Fibroblast of mammary gland (primary cell): ENCODE data around the gene SCAPER.
A peak's percentile ranks its signal among the peaks of the same experiment; 100 is the strongest.

Experiments
- DNase-seq: peaks from one replicate; pipeline ENCODE4 v3.0.0-alpha.2; 2010; ENCODE audit warnings: low read depth
- H3K4me3 ChIP-seq: 2 replicates; pipeline ENCODE4 v1.5.1; 2011; ENCODE audit warnings: low read depth, mild to moderate bottlenecking, low read length, moderate library complexity; ENCODE audit not compliant: control insufficient read depth
- TF ChIP-seq, protein P1 (sequence below): conservative IDR thresholded peaks from 2 replicates; pipeline ENCODE4 v1.5.1; 2011; ENCODE audit warnings: low read depth, low read length, inconsistent platforms; ENCODE audit not compliant: control insufficient read depth, insufficient read depth

SCAPER gene

DNA sequence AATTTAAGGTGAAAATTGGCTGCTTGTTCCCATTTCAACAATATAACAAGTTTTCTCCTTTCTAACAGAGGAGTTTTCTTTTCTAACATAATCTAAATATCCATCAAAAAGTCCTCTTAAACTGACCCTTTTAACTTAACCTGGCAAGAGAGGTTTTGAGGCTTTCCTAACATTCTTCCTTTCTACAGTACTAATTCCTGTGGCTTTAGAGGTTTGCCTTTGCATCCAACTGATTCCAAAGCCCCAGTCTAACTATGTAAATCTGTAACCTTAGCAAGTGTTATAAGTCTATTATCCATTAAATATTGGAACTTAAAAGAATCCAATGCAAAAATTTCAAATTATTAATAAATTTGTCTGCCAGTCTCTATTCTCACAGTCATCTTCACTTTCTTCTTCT lies 434.4 kb downstream of the SCAPER start:
- DNase-seq: peak; percentile 24

DNA sequence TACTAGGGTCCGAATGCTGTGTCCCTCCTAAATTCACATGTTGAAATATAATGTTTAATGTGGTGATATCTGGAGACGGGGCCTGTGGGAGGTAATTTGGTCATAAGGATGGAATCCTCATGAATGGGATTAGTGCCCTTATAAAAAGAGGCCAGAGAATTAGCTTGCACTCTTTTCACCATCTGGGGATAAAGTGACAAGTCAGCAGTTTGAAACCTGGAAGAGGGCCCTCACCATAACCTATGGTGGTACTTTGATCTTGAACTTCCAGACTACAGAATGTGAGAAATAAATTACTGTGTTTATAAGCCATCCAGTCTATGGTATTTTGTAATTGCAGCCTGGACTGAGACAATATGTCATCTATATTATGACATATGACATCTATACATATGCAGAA lies 436.4 kb downstream of the SCAPER start:
- no peak for DNase-seq
- TF ChIP-seq, protein P1, sequence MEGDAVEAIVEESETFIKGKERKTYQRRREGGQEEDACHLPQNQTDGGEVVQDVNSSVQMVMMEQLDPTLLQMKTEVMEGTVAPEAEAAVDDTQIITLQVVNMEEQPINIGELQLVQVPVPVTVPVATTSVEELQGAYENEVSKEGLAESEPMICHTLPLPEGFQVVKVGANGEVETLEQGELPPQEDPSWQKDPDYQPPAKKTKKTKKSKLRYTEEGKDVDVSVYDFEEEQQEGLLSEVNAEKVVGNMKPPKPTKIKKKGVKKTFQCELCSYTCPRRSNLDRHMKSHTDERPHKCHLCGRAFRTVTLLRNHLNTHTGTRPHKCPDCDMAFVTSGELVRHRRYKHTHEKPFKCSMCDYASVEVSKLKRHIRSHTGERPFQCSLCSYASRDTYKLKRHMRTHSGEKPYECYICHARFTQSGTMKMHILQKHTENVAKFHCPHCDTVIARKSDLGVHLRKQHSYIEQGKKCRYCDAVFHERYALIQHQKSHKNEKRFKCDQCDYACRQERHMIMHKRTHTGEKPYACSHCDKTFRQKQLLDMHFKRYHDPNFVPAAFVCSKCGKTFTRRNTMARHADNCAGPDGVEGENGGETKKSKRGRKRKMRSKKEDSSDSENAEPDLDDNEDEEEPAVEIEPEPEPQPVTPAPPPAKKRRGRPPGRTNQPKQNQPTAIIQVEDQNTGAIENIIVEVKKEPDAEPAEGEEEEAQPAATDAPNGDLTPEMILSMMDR: no peak
- no peak overlapping the region for H3K4me3 ChIP-seq

More for the DNA sequence above, 434.4 kb downstream of the SCAPER start:
- TF ChIP-seq, protein P1: no peak
- H3K4me3 ChIP-seq: no peak overlapping the region

DNA sequence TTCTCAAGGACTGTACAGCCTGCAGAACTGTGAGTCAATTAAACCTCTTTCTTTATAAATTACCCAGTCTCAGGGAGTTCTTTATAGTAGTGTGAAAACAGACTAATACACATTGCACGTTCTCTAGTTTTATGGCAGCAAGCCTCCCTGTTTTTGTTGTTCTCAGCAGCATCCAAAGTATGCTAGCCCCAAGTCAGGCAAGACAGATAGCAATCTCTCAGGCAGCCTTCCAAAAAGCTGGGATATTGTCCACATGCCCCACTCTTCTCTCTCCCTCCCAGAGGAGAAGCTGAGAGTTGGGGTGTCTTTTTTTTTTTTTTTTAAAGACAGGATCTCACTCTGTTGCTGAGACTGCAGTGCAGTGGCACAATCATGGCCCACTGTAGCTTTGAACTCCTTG lies 438.0 kb downstream of the SCAPER start:
- DNase-seq: no peak
- TF ChIP-seq, protein P1: no peak
- H3K4me3 ChIP-seq: no peak overlapping the region

DNA sequence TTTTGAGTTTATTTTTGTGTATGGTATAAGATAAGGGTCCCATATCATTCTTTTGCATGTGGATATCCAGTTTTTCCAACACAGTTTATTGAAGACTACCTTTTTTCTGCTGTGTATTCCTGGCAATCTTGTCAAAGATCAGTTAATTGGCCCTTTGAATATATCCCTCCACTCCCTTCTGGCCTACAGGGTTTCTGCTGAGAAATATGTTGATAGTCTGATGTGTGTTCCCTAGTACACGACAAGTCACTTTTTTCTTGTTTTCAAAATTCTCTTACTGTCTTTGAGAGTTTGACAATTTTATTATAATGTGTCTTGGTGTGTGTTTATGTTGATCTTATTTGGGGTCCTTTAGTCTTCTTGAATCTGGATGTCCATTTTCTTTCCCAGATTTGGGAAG lies 439.4 kb downstream of the SCAPER start:
- no peak for DNase-seq
- H3K4me3 ChIP-seq: no peak overlapping the region

DNA sequence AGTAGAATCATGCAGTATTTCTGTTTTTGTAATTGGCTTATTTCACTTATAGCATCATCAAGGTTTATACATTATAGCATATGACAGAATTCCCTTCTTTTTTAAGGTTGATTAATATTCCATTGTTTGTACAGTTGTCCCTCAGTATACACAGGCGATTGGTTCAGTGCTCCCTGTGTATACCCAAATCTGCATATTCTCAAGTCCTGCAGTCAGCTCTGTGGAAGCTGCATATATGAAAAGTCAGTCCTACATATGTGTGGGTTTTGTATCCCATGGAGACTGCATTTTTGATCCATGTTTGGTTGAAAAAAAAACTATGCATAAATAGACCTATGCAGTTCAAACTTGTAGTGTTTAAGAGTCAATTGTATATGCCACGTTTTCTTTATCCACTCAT lies 440.9 kb downstream of the SCAPER start:
- H3K4me3 ChIP-seq: no peak overlapping the region
- DNase-seq: no peak
- TF ChIP-seq, protein P1: no peak

More for the DNA sequence above, 439.4 kb downstream of the SCAPER start:
- TF ChIP-seq, protein P1: no peak

DNA sequence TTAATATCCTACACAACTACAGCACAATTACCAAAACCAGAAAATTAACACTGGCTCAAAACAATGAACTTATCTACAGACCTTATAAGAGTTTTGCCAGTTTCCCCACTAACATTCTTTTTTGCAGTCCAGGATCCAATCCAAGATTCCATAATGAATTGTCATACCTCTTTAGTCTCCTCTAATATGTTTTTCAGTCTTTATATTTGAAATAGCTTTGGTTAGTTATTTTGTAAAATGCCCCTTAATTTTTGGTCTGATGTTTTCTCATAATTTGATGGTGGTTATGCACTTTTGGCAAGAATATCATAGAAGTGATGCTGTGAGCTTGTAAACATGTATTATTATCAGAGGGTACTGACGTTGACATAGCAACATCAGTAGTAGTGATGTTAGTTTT lies 444.3 kb downstream of the SCAPER start:
- H3K4me3 ChIP-seq: no peak overlapping the region
- TF ChIP-seq, protein P1: no peak
- DNase-seq: peak; percentile 13

DNA sequence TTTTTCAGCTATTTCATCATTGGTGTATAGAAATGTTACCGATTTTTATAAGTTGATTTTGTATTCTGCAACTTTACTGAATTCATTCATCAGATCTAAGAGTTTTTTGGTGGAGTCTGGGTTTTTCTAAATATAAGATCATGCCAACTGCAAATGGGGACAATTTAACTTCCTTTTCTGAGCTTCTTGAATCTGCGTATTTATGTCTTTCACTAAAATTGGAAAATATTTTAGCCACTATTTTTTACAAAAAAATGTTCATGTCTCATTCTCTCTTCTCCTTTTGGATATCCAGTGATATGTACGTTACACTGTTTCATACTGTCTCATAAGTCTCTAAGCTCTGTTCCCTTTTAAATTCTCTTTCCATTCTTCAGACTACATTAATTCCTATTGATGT lies 444.8 kb downstream of the SCAPER start:
- TF ChIP-seq, protein P1: no peak
- DNase-seq: no peak
- H3K4me3 ChIP-seq: no peak overlapping the region
